C4-2B (cell line): ENCODE measurements around the gene PAQR4.

ENCODE experiments used
- H3K27ac ChIP-seq: fragments of 450-650 bp; 2 replicates; pipeline ENCODE4 v1.5.1; 2017
- ZFX ChIP-seq: fragments of 450-650 bp; IDR thresholded peaks from 2 replicates; pipeline ENCODE4 v1.6.1; 2017
- TF ChIP-seq, protein P1 (sequence below): fragments of 450-650 bp; conservative IDR thresholded peaks from 2 replicates; pipeline ENCODE4 v1.5.1; 2017; ENCODE audit warnings: mild to moderate bottlenecking

PAQR4 gene

DNA sequence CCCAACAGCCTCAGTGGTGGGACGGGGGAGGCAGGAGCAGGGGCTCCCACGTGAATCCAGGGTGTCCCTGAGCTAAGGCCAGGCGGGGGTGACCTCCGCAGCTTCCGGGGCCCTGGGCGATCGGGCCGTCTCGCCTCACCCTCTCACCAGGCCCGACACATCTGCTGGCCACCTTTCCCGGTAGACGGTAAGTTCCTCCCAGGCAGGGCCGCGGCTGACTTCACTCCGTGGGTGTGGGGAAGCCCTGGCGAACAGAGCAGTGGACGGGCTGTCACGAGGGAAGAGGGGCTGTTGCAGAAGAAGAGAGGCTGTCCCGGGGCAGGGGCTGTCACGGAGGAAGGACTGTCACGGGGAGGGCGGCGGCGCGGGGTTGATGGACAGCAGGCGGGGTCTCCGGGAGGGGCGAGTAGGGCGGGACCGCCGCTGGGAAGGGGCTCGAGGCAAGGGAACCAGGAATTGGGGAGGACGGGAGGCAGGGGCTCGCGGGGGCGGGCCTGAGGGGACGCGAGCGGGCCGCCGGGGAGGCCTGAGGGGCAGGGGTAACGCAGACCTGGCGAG is 10.6 kb downstream of the PAQR4 start:
- peak; percentile 10; the same call in 1 of the 2 replicates for TF ChIP-seq ZFX
- TF ChIP-seq, protein P1, sequence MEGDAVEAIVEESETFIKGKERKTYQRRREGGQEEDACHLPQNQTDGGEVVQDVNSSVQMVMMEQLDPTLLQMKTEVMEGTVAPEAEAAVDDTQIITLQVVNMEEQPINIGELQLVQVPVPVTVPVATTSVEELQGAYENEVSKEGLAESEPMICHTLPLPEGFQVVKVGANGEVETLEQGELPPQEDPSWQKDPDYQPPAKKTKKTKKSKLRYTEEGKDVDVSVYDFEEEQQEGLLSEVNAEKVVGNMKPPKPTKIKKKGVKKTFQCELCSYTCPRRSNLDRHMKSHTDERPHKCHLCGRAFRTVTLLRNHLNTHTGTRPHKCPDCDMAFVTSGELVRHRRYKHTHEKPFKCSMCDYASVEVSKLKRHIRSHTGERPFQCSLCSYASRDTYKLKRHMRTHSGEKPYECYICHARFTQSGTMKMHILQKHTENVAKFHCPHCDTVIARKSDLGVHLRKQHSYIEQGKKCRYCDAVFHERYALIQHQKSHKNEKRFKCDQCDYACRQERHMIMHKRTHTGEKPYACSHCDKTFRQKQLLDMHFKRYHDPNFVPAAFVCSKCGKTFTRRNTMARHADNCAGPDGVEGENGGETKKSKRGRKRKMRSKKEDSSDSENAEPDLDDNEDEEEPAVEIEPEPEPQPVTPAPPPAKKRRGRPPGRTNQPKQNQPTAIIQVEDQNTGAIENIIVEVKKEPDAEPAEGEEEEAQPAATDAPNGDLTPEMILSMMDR: no peak
- H3K27ac ChIP-seq: peak overlapping the region; percentile 94

DNA sequence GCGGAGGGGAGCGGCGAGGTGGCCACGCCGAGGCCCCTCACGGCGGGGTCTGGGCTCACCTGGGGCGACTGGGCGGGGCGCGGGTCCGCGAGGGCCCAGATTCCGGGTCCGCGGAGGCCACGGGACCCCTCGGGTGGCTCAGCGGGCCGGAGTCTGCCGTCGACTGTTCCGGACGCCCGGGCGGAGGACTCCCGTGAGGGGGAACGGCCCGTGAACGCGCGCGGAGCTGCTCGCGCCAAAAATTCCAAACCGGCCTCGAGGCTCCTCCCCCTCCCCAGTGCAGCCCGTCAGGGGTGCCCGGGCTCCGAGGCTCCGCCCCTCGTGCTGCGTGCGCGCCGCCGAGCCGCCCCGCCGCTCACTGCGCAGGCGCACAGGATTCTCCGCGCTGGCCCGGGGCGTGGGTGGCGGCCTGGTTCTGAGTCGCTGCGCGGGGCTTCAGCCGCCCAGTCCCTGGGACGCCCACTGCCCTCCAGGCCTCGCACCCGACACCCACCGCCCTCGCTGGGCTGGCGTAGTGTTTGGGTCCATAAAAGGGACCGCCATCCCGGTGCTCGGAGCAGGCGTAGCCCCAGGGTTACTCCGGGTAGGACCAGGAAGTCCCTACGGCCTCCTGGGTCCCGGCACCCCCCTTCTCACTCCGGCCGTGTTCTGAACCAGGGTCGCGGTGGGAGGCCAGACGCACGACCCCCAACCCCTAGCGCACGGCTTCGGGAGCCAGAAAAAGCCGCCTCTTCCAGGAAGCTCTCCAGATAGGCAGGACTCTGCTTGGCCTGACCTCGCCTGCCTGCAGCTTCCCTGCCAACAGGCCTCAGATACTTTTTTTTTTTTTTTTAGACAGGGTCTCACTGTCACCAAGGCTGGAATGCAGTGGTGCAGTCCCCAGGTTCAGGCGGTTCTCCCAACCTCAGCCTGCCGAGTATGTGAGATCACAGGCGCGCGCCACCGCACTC is 11.4 kb downstream of the PAQR4 start, which contains the start of gene PKMYT1:
Gene PKMYT1, minus strand, starts transcription at position 220 of the 950 bp plus-strand sequence. CDS start 789 bp downstream, outside the sequence.
- TF ChIP-seq ZFX: peak; percentile 80; the same call in 1 of the 2 replicates
- TF ChIP-seq, protein P1: no peak
- peak within 1 kb of the TSS; percentile 94 for H3K27ac ChIP-seq

DNA sequence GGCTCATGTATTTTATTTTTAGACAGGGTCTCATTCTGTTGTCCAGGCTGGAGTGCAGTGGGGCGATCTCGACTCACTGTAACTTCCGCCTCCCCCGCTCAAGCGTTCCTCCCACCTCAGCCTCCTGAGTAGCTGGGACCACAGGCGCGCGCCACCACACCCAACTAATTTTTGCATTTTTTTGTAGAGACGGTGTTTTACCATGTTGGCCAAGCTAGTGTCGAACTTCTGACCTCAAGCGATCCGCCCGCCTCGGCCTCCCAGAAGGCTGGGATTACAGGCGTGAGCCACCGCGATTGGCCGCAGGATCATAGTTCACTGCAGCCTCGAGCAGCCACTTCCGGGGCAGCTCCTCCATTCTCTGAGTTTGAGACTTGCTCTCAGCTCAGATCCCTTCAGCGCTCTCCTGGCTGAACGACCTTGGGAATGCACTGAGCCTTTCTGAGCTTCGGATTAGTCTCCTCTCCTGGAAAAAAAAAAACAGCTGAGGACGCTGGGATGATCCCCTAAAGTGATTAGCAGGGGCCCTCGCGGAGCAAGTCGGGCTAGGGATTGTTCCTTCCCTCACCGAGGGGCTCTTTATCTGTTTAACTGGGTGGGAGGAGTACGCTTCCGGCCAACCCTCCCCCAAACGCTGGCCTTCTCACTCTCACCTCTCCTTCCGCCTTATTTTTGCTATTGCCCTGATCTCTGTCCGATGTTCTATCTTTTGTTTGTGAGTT is 12.2 kb downstream of the PAQR4 start:
- TF ChIP-seq, protein P1: no peak
- TF ChIP-seq ZFX: no peak
- peak overlapping the region; percentile 94 for H3K27ac ChIP-seq

DNA sequence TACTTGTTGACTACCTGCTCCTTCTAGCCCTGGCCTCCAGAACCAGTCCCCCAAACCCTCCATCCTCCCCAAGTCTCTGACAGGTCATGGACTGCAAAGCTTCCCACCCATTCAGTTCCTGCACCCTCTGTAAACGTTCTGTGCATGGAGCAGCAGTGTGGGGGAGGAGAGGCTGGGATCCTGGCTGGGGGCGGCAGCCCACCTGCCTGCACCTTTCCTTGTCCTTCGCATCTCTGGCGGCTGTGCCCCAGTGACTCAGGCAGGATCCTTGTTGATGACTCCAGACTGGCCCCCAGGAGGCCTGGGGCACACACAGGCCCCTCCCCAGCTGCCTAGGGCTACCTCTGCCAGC is 12.7 kb downstream of the PAQR4 start:
- no peak for TF ChIP-seq ZFX
- TF ChIP-seq, protein P1: no peak
- no peak overlapping the region for H3K27ac ChIP-seq

DNA sequence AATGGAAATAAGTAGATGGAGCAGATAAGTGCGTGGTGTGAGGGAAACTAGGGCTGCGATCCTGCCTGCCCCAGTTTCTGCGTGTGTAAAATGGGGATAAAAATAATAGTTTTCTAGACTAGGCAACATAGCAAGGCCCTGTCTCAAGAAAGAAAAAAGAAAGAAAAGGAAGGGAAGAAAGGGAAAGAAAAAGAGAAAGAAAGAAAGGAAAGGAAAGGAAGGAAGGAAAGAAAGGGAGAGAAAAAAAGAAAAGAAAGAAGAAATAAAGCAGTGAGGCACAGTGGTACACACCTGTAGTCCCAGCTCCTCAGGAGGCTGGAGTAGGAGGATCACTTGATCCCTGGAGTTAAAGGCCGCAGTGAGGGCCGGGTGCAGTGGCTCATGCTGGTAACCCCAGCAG is 13.3 kb downstream of the PAQR4 start:
- H3K27ac ChIP-seq: no peak overlapping the region

DNA sequence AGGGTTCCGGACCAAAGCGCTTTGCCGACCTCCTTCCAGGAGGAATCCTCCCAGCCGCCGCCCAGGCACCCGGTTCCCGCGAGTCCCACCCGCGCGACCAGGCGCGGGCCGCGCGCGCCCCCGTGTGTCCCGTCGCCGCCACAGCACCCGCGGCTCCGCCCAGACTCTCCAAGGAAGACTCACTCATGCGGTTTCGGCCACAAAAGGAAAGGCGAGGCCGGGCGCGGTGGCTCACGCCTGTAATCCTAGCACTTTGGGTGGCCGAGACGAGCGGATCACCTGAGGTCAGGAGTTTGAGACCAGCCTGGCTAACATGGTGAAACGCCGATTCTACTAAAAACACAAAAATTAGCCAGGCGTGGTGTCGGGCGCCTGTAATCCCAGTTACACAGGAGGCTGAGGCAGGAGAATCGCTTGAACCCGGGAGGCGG is 14.6 kb downstream of the PAQR4 start:
- H3K27ac ChIP-seq: peak overlapping the region; percentile 14; the same call in 1 of the 2 replicates
- no peak for TF ChIP-seq ZFX
- TF ChIP-seq, protein P1: peak; percentile 98

More for the DNA sequence above, 13.3 kb downstream of the PAQR4 start:
- TF ChIP-seq, protein P1: no peak
- no peak for TF ChIP-seq ZFX
